HUES6 (cell line): ENCODE data around the gene RARRES2.
"Not testable (repeated sequence)": the region's sequence is repeated elsewhere in the genome, so short reads cannot be mapped to it uniquely, and the experiment has no call there.

Experiments
- H3K27ac ChIP-seq: 2 replicates; pipeline ENCODE4 v1.7.0; 2013; ENCODE audit warnings: low read depth, mild to moderate bottlenecking, low read length, inconsistent platforms
- H3K27me3 ChIP-seq: 2 replicates; pipeline ENCODE4 v1.6.1; 2013; ENCODE audit warnings: low read length; ENCODE audit not compliant: control insufficient read depth, insufficient read depth
- H3K36me3 ChIP-seq: 2 replicates; pipeline ENCODE4 v1.6.1; 2013; ENCODE audit warnings: low read length; ENCODE audit not compliant: control insufficient read depth, insufficient read depth
- H3K4me1 ChIP-seq: 2 replicates; pipeline ENCODE4 v1.6.1; 2013; ENCODE audit warnings: low read length; ENCODE audit not compliant: control insufficient read depth, insufficient read depth
- H3K4me3 ChIP-seq: 2 replicates; pipeline ENCODE4 v1.5.1; 2013; ENCODE audit warnings: low read depth, low read length
- H3K9ac ChIP-seq: one replicate; pipeline ENCODE4 v1.6.1; 2013; ENCODE audit warnings: mild to moderate bottlenecking, low read length
- H3K9me3 ChIP-seq: 2 replicates; pipeline ENCODE4 v1.6.1; 2013; ENCODE audit warnings: low read depth, low read length; ENCODE audit not compliant: control insufficient read depth, insufficient read depth

The RARRES2 gene

DNA sequence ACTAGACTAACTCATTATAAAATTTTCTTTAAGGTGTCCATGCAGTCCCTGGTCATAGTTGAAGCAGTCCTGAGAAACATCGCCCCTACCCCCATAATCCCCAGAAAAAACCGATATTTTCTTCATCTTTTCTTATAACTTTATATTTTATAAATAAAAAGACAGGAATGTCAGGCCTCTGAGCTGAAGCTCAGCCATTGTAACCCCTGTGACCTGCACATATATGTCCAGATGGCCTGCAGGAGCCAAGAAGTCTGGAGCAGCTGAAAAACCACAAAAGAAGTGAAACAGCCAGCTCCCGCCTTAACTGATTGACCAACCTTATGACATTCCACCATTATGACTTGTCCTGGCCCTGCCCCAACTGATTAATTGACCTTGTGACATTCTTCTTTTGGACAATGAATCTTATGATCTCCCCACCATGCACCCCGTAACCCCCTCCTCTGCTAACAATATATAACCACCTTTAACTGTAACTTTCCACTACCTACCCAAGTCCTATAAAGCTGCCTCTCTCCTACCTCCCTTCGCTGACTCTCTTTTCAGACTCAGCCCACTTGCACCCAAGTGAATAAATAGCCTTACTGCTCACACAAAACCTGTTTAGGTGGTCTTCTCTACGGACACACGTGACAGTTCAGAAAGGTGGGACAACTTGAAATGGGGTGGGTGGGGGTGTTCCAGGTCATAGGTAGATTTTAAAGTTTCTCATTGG, 28.6 kb downstream of the RARRES2 start:
- not testable (repeated sequence) for H3K9me3 ChIP-seq, H3K36me3 ChIP-seq, H3K9ac ChIP-seq, H3K27ac ChIP-seq, H3K4me3 ChIP-seq
- Histone ChIP-seq H3K4me1 (peaks cover 32% of the 10 kb centered on the region), H3K27me3 (peaks cover 56% of the 10 kb centered on the region)

GRCh38 chr7:150311711-150312110, 29.7 kb downstream of the RARRES2 start:
- Histone ChIP-seq H3K9me3 (no peaks in the 10 kb centered on the region; the same call in 1 of the 2 replicates), H3K9ac (no peak overlapping the region), H3K4me3 (no peak overlapping the region), H3K27me3 (peaks cover 67% of the 10 kb centered on the region), H3K4me1 (peaks cover 27% of the 10 kb centered on the region), H3K36me3 (no peaks in the 10 kb centered on the region), H3K27ac (no peak overlapping the region)

DNA sequence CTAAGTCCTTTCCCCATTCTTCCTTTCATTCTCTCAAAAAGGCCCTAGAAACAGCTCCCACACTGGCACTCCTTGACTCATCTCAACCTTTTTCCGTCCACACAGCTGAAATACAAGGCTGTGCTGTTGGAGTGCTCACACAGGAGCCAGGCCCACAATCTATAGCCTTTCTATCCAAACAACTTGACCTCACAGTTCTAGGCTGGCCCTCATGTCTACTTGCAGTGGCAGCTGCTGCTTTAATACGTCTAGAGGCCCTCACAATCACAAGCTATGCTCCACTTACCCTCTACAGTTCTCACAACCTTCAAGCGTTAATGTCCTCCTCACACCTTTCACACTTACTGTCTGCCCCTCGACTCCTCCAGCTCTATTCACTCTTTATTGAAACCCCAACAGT, 30.3 kb downstream of the RARRES2 start:
- Histone ChIP-seq H3K9ac (no peak overlapping the region), H3K4me1 (peaks cover 27% of the 10 kb centered on the region), H3K36me3 (no peaks in the 10 kb centered on the region), H3K9me3 (no peaks in the 10 kb centered on the region; the same call in 1 of the 2 replicates), H3K4me3 (no peak overlapping the region), H3K27ac (no peak overlapping the region), H3K27me3 (peaks cover 71% of the 10 kb centered on the region)

DNA sequence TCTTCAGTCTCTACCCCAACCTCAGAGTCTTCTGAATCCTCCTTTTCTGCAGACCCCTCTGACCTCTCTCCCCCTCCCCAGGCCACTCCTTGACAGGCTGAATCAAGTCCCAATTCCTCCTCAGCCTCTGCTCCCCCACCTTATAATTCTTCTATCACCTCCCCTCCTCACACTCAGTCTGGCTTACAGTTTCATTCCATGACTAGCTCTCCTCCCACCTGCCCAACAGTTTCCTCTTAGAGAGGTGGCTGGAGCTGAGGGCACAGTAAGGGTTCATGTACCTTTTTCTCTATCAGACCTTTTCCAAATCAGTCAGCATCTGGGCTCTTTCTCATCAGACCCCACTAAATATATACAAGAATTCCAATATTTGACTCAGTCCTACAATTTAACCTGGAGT, 32.9 kb downstream of the RARRES2 start:
- H3K9ac ChIP-seq: no peak overlapping the region
- H3K4me1 ChIP-seq: peaks cover 19% of the 10 kb centered on the region
- H3K9me3 ChIP-seq: no peaks in the 10 kb centered on the region; the same call in 1 of the 2 replicates
- H3K27me3 ChIP-seq: peaks cover 73% of the 10 kb centered on the region
- H3K4me3 ChIP-seq: no peak overlapping the region
- no peaks in the 10 kb centered on the region for H3K36me3 ChIP-seq
- H3K27ac ChIP-seq: no peak overlapping the region

- Histone ChIP-seq H3K9me3 (no peaks in the 10 kb centered on the region; the same call in 1 of the 2 replicates), H3K27ac (no peak overlapping the region), H3K9ac (no peak overlapping the region), H3K4me3 (no peak overlapping the region), H3K27me3 (peaks cover 71% of the 10 kb centered on the region), H3K36me3 (no peaks in the 10 kb centered on the region), H3K4me1 (peaks cover 12% of the 10 kb centered on the region)
These were observed 33.5 kb downstream of the RARRES2 start for GRCh38 chr7:150307904-150308303.

DNA sequence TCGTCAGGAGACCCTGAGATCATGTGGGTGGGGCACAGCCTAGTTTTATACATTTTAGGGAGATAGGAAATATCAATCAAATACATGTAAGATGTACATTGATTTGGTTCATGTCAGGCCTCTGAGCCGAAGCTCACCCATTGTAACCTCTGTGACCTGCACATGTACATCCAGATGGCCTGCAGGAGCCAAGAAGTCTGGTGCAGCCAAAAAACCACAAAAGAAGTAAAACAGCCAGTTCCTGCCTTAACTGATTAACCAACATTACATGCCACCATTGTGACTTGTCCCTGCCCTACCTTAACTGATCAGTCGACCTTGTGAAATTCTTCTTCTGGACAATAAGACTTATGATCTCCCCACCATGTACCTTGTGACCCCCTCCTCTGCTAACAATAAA, 34.3 kb downstream of the RARRES2 start:
- Histone ChIP-seq H3K4me1 (peaks cover 5% of the 10 kb centered on the region), H3K27ac (no peak overlapping the region), H3K27me3 (peaks cover 66% of the 10 kb centered on the region), H3K9ac (no peak overlapping the region), H3K36me3 (no peaks in the 10 kb centered on the region), H3K9me3 (no peaks in the 10 kb centered on the region; the same call in 1 of the 2 replicates), H3K4me3 (no peak overlapping the region)

- H3K9ac ChIP-seq, H3K9me3 ChIP-seq, H3K36me3 ChIP-seq, H3K27ac ChIP-seq, H3K4me1 ChIP-seq, H3K4me3 ChIP-seq: not testable (repeated sequence)
- peaks cover 59% of the 10 kb centered on the region for H3K27me3 ChIP-seq
These were observed 35.1 kb downstream of the RARRES2 start for GRCh38 chr7:150306377-150306776.

DNA sequence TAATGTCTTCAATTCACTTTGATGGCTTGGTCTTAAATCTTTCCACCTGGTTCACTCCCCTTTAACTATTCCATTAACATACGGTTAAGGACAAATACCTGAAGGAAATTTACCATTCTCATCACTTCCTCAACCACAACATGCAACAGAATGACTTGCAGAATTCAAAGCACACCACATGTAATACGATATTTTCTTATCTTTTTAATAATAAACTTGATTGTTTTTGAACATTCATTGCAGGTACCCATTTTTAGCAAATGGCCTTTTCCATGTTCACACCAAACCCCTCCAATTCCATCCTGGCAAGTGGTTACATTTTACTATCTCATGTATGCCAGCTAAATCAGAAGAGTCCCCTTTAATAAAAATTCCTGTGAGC, 35.5 kb downstream of the RARRES2 start:
- H3K27me3 ChIP-seq: peaks cover 54% of the 10 kb centered on the region
- H3K9ac ChIP-seq, H3K27ac ChIP-seq, H3K9me3 ChIP-seq, H3K4me3 ChIP-seq, H3K36me3 ChIP-seq, H3K4me1 ChIP-seq: not testable (repeated sequence)

- H3K4me1 ChIP-seq, H3K27ac ChIP-seq, H3K9ac ChIP-seq, H3K9me3 ChIP-seq, H3K4me3 ChIP-seq, H3K36me3 ChIP-seq: not testable (repeated sequence)
- peaks cover 49% of the 10 kb centered on the region for H3K27me3 ChIP-seq
These were observed 36.0 kb downstream of the RARRES2 start for GRCh38 chr7:150305259-150305902.

- H3K9ac ChIP-seq, H3K27ac ChIP-seq, H3K4me1 ChIP-seq, H3K4me3 ChIP-seq, H3K9me3 ChIP-seq, H3K36me3 ChIP-seq: not testable (repeated sequence)
- peaks cover 42% of the 10 kb centered on the region for H3K27me3 ChIP-seq
These were observed 36.8 kb downstream of the RARRES2 start for GRCh38 chr7:150304499-150305258.

DNA sequence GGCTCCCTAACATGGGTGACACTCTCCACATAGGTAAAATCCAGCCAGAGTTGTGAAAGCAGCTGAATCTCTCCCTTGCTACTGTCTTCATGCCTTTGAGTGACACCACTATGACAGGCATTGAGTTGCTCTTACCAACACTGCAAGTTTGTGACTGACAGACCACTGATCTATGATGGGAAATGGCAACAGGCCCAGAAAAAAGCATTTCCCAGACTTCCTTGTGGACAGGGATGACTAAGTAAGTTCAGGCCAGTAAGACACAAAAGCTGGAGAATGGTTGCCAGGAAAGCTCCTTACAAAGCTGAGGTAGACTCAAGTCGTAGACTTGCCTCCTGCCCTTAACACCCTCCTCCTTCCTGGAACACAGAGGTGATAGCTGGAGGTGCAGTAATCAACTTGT, 38.5 kb downstream of the RARRES2 start:
- H3K27ac ChIP-seq, H3K9me3 ChIP-seq, H3K4me1 ChIP-seq, H3K9ac ChIP-seq, H3K36me3 ChIP-seq, H3K4me3 ChIP-seq: not testable (repeated sequence)
- H3K27me3 ChIP-seq: peaks cover 24% of the 10 kb centered on the region
